HepG2 (cell line): Measurements from ENCODE around the gene FGGY. TPM values are rescaled to one million over a fixed set of nuclear protein-coding genes. Genes with fewer than 3 reads are reported as not detected.

Experiments used
- ATF5 ChIP-seq: sonication (generic); formaldehyde crosslinking; IDR thresholded peaks from 2 replicates; pipeline ENCODE4 v1.4.0; 2020; ENCODE audit warnings: mild to moderate bottlenecking, low read depth, missing genetic modification reagents
- BATF2 ChIP-seq: sonication (generic); formaldehyde crosslinking; IDR thresholded peaks from 2 replicates; pipeline ENCODE4 v1.8.0; 2022; ENCODE audit warnings: mild to moderate bottlenecking, missing genetic modification reagents, moderate library complexity
- GPN1 ChIP-seq: sonication (generic); formaldehyde crosslinking; IDR thresholded peaks from 2 replicates; pipeline ENCODE4 v1.5.1; 2020; ENCODE audit warnings: missing genetic modification reagents, borderline replicate concordance
- HMG20B ChIP-seq: conservative IDR thresholded peaks from 2 replicates; pipeline ENCODE4 v1.6.1; 2016; ENCODE audit warnings: missing genetic modification reagents, missing compliant biosample characterization
- HOXA7 ChIP-seq: sonication (generic); formaldehyde crosslinking; IDR thresholded peaks from 2 replicates; pipeline ENCODE4 v1.8.1; 2022; ENCODE audit warnings: mild to moderate bottlenecking, missing genetic modification reagents, moderate library complexity
- IKZF5 ChIP-seq: IDR thresholded peaks from 2 replicates; pipeline ENCODE4 v1.6.1; 2018; ENCODE audit warnings: missing genetic modification reagents, mild to moderate bottlenecking, missing compliant biosample characterization
- JUND ChIP-seq: sonication (generic); formaldehyde crosslinking; IDR thresholded peaks from 2 replicates; pipeline ENCODE4 v1.8.0; 2022; ENCODE audit warnings: mild to moderate bottlenecking, missing genetic modification reagents
- KDM5B ChIP-seq: sonication (generic); formaldehyde crosslinking; IDR thresholded peaks from 2 replicates; pipeline ENCODE4 v1.4.0; 2020; ENCODE audit warnings: missing genetic modification reagents, mild to moderate bottlenecking, borderline replicate concordance
- KLF12 ChIP-seq: sonication (generic); formaldehyde crosslinking; IDR thresholded peaks from 2 replicates; pipeline ENCODE4 v1.4.0; 2020; ENCODE audit warnings: missing genetic modification reagents, borderline replicate concordance
- MXD4 ChIP-seq: IDR thresholded peaks from 2 replicates; pipeline ENCODE4 v1.6.1; 2016; ENCODE audit warnings: mild to moderate bottlenecking, missing biosample characterization, missing genetic modification reagents
- NFYB ChIP-seq: sonication (generic); formaldehyde crosslinking; IDR thresholded peaks from 2 replicates; pipeline ENCODE4 v1.4.0; 2020; ENCODE audit warnings: missing genetic modification reagents
- PBX3 ChIP-seq: sonication (generic); formaldehyde crosslinking; IDR thresholded peaks from 2 replicates; pipeline ENCODE4 v1.8.1; 2023; ENCODE audit warnings: missing genetic modification reagents, inconsistent platforms, borderline replicate concordance
- RFXAP ChIP-seq: sonication (generic); formaldehyde crosslinking; IDR thresholded peaks from 2 replicates; pipeline ENCODE4 v1.4.0; 2020; ENCODE audit warnings: missing genetic modification reagents, borderline replicate concordance
- THRA ChIP-seq: sonication (generic); formaldehyde crosslinking; IDR thresholded peaks from 2 replicates; pipeline ENCODE4 v1.4.0; 2020; ENCODE audit warnings: missing genetic modification reagents, borderline replicate concordance
- TOPORS ChIP-seq: sonication (generic); formaldehyde crosslinking; IDR thresholded peaks from 2 replicates; pipeline ENCODE4 v1.8.0; 2023; ENCODE audit warnings: mild to moderate bottlenecking, missing genetic modification reagents
- TRIM22 ChIP-seq: fragments of 450-650 bp; IDR thresholded peaks from 2 replicates; pipeline ENCODE4 v1.6.1; 2017
- ZEB1 ChIP-seq: IDR thresholded peaks from 2 replicates; pipeline ENCODE4 v1.6.1; 2012; ENCODE audit warnings: mild to moderate bottlenecking, low read depth, inconsistent platforms; ENCODE audit not compliant: insufficient replicate concordance
- ZFP37 ChIP-seq: sonication (generic); formaldehyde crosslinking; IDR thresholded peaks from 2 replicates; pipeline ENCODE4 v1.4.0; 2020; ENCODE audit warnings: missing genetic modification reagents, borderline replicate concordance
- ZFYVE20 ChIP-seq: sonication (generic); formaldehyde crosslinking; IDR thresholded peaks from 2 replicates; pipeline ENCODE4 v1.8.0; 2023; ENCODE audit warnings: low read depth, mild to moderate bottlenecking, moderate library complexity, missing genetic modification reagents, borderline replicate concordance
- ZMYM3 ChIP-seq: sonication (generic); formaldehyde crosslinking; IDR thresholded peaks from 2 replicates; pipeline ENCODE4 v1.5.1; 2020; ENCODE audit warnings: mild to moderate bottlenecking, missing genetic modification reagents
- ZNF180 ChIP-seq: sonication (generic); formaldehyde crosslinking; IDR thresholded peaks from 2 replicates; pipeline ENCODE4 v1.4.0; 2020; ENCODE audit warnings: low read depth, missing genetic modification reagents, borderline replicate concordance
- ZNF24 ChIP-seq: fragments of 450-650 bp; IDR thresholded peaks from 2 replicates; pipeline ENCODE4 v1.6.1; 2017; ENCODE audit warnings: antibody characterized with exemption, mild to moderate bottlenecking
- ZNF446 ChIP-seq: sonication (generic); formaldehyde crosslinking; IDR thresholded peaks from 2 replicates; pipeline ENCODE4 v1.5.0; 2020; ENCODE audit warnings: mild to moderate bottlenecking, missing genetic modification reagents
- ZNF543 ChIP-seq: sonication (generic); formaldehyde crosslinking; IDR thresholded peaks from 2 replicates; pipeline ENCODE4 v1.4.0; 2020; ENCODE audit warnings: mild to moderate bottlenecking, missing genetic modification reagents
- ZNF841 ChIP-seq: sonication (generic); formaldehyde crosslinking; IDR thresholded peaks from 2 replicates; pipeline ENCODE4 v1.8.1; 2023; ENCODE audit warnings: missing genetic modification reagents, borderline replicate concordance
- polyA plus RNA-seq, 8 experiments: library from polyadenylated mRNA; depleted of rRNA in 3 of 8; stranded (reverse) in 7 of 8; unstranded in 1 of 8; fragments of >200 nt; fragmentation: Illumina TruSeq in 4 of 8; extraction: Trizol in 4 of 8; gene quantifications; 2 replicates each; pipeline versions ENCODE4 v1.2.1 to v1.2.3, GENCODE V29; 2011 to 2016; ENCODE audit warnings: low read depth in 4 of 8, missing spikeins in 1 of 8, mixed read lengths in 1 of 8; ENCODE audit not compliant: insufficient read depth in 1 of 8
- total RNA-seq, 5 experiments: library from RNA; depleted of rRNA; stranded (reverse); fragments of >200 nt; fragmentation: Illumina TruSeq; extraction: Trizol; gene quantifications; 2 replicates each; pipeline ENCODE4 v1.2.3, GENCODE V29; 2016; ENCODE audit warnings: low read depth in 1 of 5

FGGY gene
- total and polyA plus RNA-seq, 2 of the 13 experiments (the other 11 are each of a cell fraction or from before 2014, with no cell fraction given), result 15.7 to 27.5 TPM

GRCh38 chr1:59522925-59523505, 226.1 kb downstream of the FGGY start (continued):
- no peak for TF ChIP-seq ATF5 (CRISPR knock-in tag)
- no peak for TF ChIP-seq HOXA7 (CRISPR knock-in tag)
- 0 out of 2 replicates have a peak, but pooled peaks have one; percentile 21 for TF ChIP-seq THRA
- no peak for TF ChIP-seq ZFP37 (CRISPR knock-in tag)
- TF ChIP-seq TRIM22, result no peak
- no peak for TF ChIP-seq ZNF446 (CRISPR knock-in tag)
- TF ChIP-seq NFYB (CRISPR knock-in tag), result no peak
- TF ChIP-seq HMG20B (CRISPR knock-in tag), result no peak
- no peak for TF ChIP-seq RFXAP (CRISPR knock-in tag)
- TF ChIP-seq KDM5B, result no peak
- peak; percentile 53; the same call in 1 of the 2 replicates for TF ChIP-seq JUND (CRISPR knock-in tag)
- no peak for TF ChIP-seq ZNF24
- TF ChIP-seq ZFYVE20 (CRISPR knock-in tag), result no peak
- TF ChIP-seq ZEB1, result no peak
- no peak for TF ChIP-seq KLF12 (CRISPR knock-in tag)
- TF ChIP-seq ZNF180 (CRISPR knock-in tag), result no peak
- TF ChIP-seq GPN1 (CRISPR knock-in tag), result no peak
- TF ChIP-seq ZNF543, result no peak
- TF ChIP-seq ZMYM3, result peak; percentile 43; the same call in 1 of the 2 replicates
- no peak for TF ChIP-seq IKZF5 (CRISPR knock-in tag)
- TF ChIP-seq ZNF841 (CRISPR knock-in tag), result no peak
- TF ChIP-seq BATF2, result no peak
- TF ChIP-seq PBX3, result no peak
- no peak for TF ChIP-seq TOPORS (CRISPR knock-in tag)
- TF ChIP-seq MXD4 (CRISPR knock-in tag), result peak; percentile 44; the same call in 1 of the 2 replicates
